Measurements from ENCODE around the gene CPNE8.

GRCh38 chr12:38875586-38876228 lies 29.7 kb downstream of the CPNE8 start:
- TF ChIP-seq POLR2A (IDR thresholded peaks at IDR 0.05) = no peak
- TF ChIP-seq, protein P1, sequence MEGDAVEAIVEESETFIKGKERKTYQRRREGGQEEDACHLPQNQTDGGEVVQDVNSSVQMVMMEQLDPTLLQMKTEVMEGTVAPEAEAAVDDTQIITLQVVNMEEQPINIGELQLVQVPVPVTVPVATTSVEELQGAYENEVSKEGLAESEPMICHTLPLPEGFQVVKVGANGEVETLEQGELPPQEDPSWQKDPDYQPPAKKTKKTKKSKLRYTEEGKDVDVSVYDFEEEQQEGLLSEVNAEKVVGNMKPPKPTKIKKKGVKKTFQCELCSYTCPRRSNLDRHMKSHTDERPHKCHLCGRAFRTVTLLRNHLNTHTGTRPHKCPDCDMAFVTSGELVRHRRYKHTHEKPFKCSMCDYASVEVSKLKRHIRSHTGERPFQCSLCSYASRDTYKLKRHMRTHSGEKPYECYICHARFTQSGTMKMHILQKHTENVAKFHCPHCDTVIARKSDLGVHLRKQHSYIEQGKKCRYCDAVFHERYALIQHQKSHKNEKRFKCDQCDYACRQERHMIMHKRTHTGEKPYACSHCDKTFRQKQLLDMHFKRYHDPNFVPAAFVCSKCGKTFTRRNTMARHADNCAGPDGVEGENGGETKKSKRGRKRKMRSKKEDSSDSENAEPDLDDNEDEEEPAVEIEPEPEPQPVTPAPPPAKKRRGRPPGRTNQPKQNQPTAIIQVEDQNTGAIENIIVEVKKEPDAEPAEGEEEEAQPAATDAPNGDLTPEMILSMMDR (IDR thresholded peaks at IDR 0.05) = no peak

All from ovary (tissue), 3 donors.